SK-N-SH (cell line): ENCODE data around the gene SUSD3. TPM values are rescaled to one million over a fixed set of nuclear protein-coding genes. Genes with fewer than 3 reads are reported as not detected.

Experiments used
- CTCF ChIA-PET: fragments of 300-600, 350-600 bp; formaldehyde crosslinking; extraction: SDS; loops from one replicate; lab custom pipeline; 2021; lab: Yijun Ruan, JAX
- POLR2A ChIA-PET: fragments of 350-600 bp; sonication (Branson Sonifier 250); formaldehyde crosslinking; extraction: SDS; loops from one replicate; lab custom pipeline; 2020; ENCODE audit warnings: antibody characterized with exemption, inconsistent platforms; lab: Yijun Ruan, JAX
- DNase-seq: peaks from one replicate; pipeline ENCODE4 v3.0.0; 2012
- H2AFZ ChIP-seq: fragments of 200-600 bp; sonication (generic); 2 replicates; pipeline ENCODE4 v1.8.1; 2016; ENCODE audit warnings: antibody characterized with exemption, mild to moderate bottlenecking, low read depth
- H3F3A ChIP-seq: fragments of 200-600 bp; sonication (generic); replicated peaks from 2 replicates; pipeline ENCODE3; 2016; ENCODE audit warnings: antibody characterized with exemption, mild to moderate bottlenecking; ENCODE audit not compliant: insufficient read depth
- H3K27ac ChIP-seq, 2 experiments: fragments of 200-500 bp in 1 of 2; fragments of 200-600 bp in 1 of 2; sonication (Bioruptor generic) in 1 of 2; sonication (generic), shearing (Covaris generic) in 1 of 2; 2 replicates each; pipeline versions ENCODE4 v1.5.1 to v1.6.1; 2014 to 2016; ENCODE audit warnings: low read depth in 2 of 2, inconsistent platforms in 1 of 2, low read length in 1 of 2, mild to moderate bottlenecking in 1 of 2, mixed read lengths in 1 of 2
- H3K27me3 ChIP-seq: fragments of 200-600 bp; sonication (generic), shearing (Covaris generic); 2 replicates; pipeline ENCODE4 v1.6.1; 2016; ENCODE audit warnings: mixed run types; ENCODE audit not compliant: insufficient read depth
- H3K36me3 ChIP-seq, 2 experiments: fragments of 200-500 bp in 1 of 2; fragments of 200-600 bp in 1 of 2; sonication (Bioruptor generic) in 1 of 2; sonication (generic) in 1 of 2; replicated peaks in 1 of 2; 2 replicates each; pipeline versions ENCODE3 to v1.5.1; 2014 to 2016; ENCODE audit warnings: low read length in 1 of 2, mild to moderate bottlenecking in 1 of 2; ENCODE audit not compliant: insufficient read depth in 2 of 2, control insufficient read depth in 1 of 2
- H3K4me1 ChIP-seq, 2 experiments: fragments of 200-500 bp in 1 of 2; fragments of 200-600 bp in 1 of 2; sonication (Bioruptor generic) in 1 of 2; sonication (generic), shearing (Covaris generic) in 1 of 2; 2 replicates each; pipeline versions ENCODE4 v1.5.1 to v1.6.1; 2014 to 2016; ENCODE audit warnings: low read depth in 1 of 2, low read length in 1 of 2, mixed run types in 1 of 2; ENCODE audit not compliant: insufficient read depth in 2 of 2, control insufficient read depth in 1 of 2
- H3K4me2 ChIP-seq: fragments of 200-600 bp; sonication (generic), shearing (Covaris generic); 2 replicates; pipeline ENCODE4 v1.6.1; 2017; ENCODE audit warnings: mixed run types
- H3K4me3 ChIP-seq, 2 experiments: fragments of 200-500 bp in 1 of 2; fragments of 200-600 bp in 1 of 2; sonication (Bioruptor generic) in 1 of 2; sonication (generic), shearing (Covaris generic) in 1 of 2; 2 replicates each; pipeline versions ENCODE4 v1.5.1 to v1.8.1; 2014 to 2016; ENCODE audit warnings: low read depth in 2 of 2, inconsistent platforms in 1 of 2, low read length in 1 of 2, mild to moderate bottlenecking in 1 of 2, mixed read lengths in 1 of 2, moderate library complexity in 1 of 2
- H3K79me2 ChIP-seq: fragments of 200-600 bp; sonication (generic); 2 replicates; pipeline ENCODE4 v1.8.1; 2017; ENCODE audit warnings: mild to moderate bottlenecking; ENCODE audit not compliant: insufficient read depth
- H3K9ac ChIP-seq: fragments of 200-600 bp; sonication (generic); 2 replicates; pipeline ENCODE4 v1.6.1; 2017; ENCODE audit warnings: mixed run types
- H3K9me2 ChIP-seq: fragments of 200-600 bp; sonication (generic); 2 replicates; pipeline ENCODE4 v1.6.1; 2017; ENCODE audit warnings: mixed run types
- H3K9me3 ChIP-seq: fragments of 200-600 bp; sonication (generic); 2 replicates; pipeline ENCODE4 v1.6.1; 2017; ENCODE audit warnings: mixed run types, mild to moderate bottlenecking, moderate library complexity
- H4K20me1 ChIP-seq: fragments of 200-600 bp; sonication (generic); 2 replicates; pipeline ENCODE4 v1.6.1; 2017; ENCODE audit warnings: mild to moderate bottlenecking, mixed run types; ENCODE audit not compliant: insufficient read depth
- CHD2 ChIP-seq: fragments of 150-350 bp; IDR thresholded peaks from 2 replicates; pipeline ENCODE4 v1.6.1; 2018; ENCODE audit warnings: low read length; ENCODE audit not compliant: partially characterized antibody
- EP300 ChIP-seq, 2 experiments: IDR thresholded peaks; 2 replicates each; pipeline versions ENCODE4 v1.4.0 to v1.6.1; 2012; ENCODE audit warnings: borderline replicate concordance in 1 of 2, low read depth in 1 of 2, low read length in 1 of 2
- FOXJ3 ChIP-seq: sonication (generic); formaldehyde crosslinking; IDR thresholded peaks from 2 replicates; pipeline ENCODE4 v1.5.1; 2020; ENCODE audit warnings: mild to moderate bottlenecking, missing genetic modification reagents
- FOXM1 ChIP-seq: IDR thresholded peaks from 2 replicates; pipeline ENCODE4 v1.4.0; 2012; ENCODE audit warnings: low read depth, mild to moderate bottlenecking
- GATA2 ChIP-seq: sonication (generic); formaldehyde crosslinking; IDR thresholded peaks from 2 replicates; pipeline ENCODE4 v1.5.0; 2020; ENCODE audit warnings: mild to moderate bottlenecking, missing genetic modification reagents
- MAX ChIP-seq: IDR thresholded peaks from 2 replicates; pipeline ENCODE4 v1.4.0; 2012; ENCODE audit warnings: low read depth
- MXI1 ChIP-seq: IDR thresholded peaks from 2 replicates; pipeline ENCODE4 v1.6.1; 2012; ENCODE audit warnings: mild to moderate bottlenecking, low read depth, low read length, improper control_type of control experiment
- SIN3A ChIP-seq: IDR thresholded peaks from 2 replicates; pipeline ENCODE4 v1.6.1; 2012; ENCODE audit warnings: low read depth, mild to moderate bottlenecking, low read length, moderate library complexity, borderline replicate concordance
- TCF12 ChIP-seq: IDR thresholded peaks from 2 replicates; pipeline ENCODE4 v1.4.0; 2012
- YY1 ChIP-seq: IDR thresholded peaks from 2 replicates; pipeline ENCODE4 v1.4.0; 2012; ENCODE audit warnings: low read depth, mild to moderate bottlenecking
- WGBS: methylation state at CpG from one replicate; pipeline ENCODE4 v1.1.6; 2017; ENCODE audit warnings: low lambda C conversion rate; 5-methylcytosine and 5-hydroxymethylcytosine counted together
- polyA plus RNA-seq, 3 experiments: library from polyadenylated mRNA; depleted of rRNA; stranded (reverse); fragments of >200 nt; gene quantifications; 2 replicates each; pipeline ENCODE4 v1.2.3, GENCODE V29; 2012
- TF ChIP-seq, protein P1 (sequence below): IDR thresholded peaks from 2 replicates; pipeline ENCODE4; 2012
- TF ChIP-seq, protein P2 (sequence below): fragments of 150-350 bp; IDR thresholded peaks from 2 replicates; pipeline ENCODE4 v1.6.1; 2016; ENCODE audit warnings: mild to moderate bottlenecking, low read depth, low read length

The SUSD3 gene
- polyA plus RNA-seq, 1 of the 3 experiments (the other 2 are of a cell fraction): 0.49 TPM

DNA sequence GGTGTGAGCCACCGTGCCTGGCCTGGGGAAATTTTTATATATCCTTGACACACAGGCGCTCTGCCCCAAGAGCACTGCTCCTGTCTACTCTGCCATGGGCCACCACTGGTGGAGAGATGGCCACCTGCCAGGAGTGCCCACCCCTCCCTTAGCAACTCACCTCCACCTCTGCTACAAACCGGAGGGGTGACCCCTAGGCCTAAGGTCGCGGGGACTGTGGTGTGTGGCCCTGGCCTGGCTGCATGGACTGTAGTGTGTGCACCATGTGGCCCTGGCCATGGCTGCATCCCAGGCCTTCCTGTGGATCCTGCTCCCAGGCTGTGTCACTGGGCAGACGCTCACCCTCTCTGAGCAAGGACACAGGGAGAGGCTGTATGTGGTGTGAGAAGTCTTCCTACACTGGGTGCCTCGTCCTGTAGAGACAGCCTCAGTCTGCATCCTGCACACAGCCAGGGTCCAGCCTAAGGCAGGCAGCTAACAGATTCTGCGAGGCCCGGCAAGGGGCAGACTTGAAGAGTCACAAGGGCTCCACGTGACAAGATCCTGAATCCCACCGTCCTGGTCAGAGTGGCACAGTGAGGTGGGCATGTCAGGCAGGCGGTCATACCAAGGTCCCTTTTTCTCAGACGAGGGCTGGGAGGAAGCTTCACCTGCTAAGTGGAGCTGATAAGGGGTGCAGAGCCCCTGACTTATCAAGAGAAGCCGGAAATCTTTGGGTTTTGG is 65.2 kb downstream of the SUSD3 start:
- no peak overlapping the region for H3K27ac ChIP-seq
- ChIA-PET POLR2A (no interaction called here), CTCF (interaction anchor here (0.8 to 1.6 kb wide), 2 partner anchors 14 to 15 kb away, joined by 3 to 5 read pairs; no protein-coding TSS in a partner anchor)
- H3K4me3 ChIP-seq: no peak overlapping the region
- H3K9ac ChIP-seq: no peak overlapping the region
- H2AFZ ChIP-seq: no peak overlapping the region
- H3K36me3 ChIP-seq: peaks cover 0 to 7% of the 10 kb centered on the region in 2 experiments
- 77% methylated on average over 5 of the region's 14 CpGs for WGBS
- peaks cover 0 to 35% of the 10 kb centered on the region in 2 experiments; a peak in 2 of 4 replicates for H3K4me1 ChIP-seq
- H3K9me3 ChIP-seq: no peaks in the 10 kb centered on the region
- no peaks in the 10 kb centered on the region for H3K27me3 ChIP-seq
- H3F3A ChIP-seq: no peaks in the 10 kb centered on the region
- no peaks in the 10 kb centered on the region for H4K20me1 ChIP-seq
- no peak overlapping the region for H3K4me2 ChIP-seq
- H3K9me2 ChIP-seq: no peaks in the 10 kb centered on the region
- DNase-seq: peak; percentile 9
- H3K79me2 ChIP-seq: no peaks in the 10 kb centered on the region
- TF ChIP-seq, protein P1, sequence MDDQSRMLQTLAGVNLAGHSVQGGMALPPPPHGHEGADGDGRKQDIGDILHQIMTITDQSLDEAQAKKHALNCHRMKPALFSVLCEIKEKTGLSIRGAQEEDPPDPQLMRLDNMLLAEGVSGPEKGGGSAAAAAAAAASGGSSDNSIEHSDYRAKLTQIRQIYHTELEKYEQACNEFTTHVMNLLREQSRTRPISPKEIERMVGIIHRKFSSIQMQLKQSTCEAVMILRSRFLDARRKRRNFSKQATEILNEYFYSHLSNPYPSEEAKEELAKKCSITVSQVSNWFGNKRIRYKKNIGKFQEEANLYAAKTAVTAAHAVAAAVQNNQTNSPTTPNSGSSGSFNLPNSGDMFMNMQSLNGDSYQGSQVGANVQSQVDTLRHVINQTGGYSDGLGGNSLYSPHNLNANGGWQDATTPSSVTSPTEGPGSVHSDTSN: no peak
- no peak for TF ChIP-seq FOXM1
- TF ChIP-seq, protein P2, sequence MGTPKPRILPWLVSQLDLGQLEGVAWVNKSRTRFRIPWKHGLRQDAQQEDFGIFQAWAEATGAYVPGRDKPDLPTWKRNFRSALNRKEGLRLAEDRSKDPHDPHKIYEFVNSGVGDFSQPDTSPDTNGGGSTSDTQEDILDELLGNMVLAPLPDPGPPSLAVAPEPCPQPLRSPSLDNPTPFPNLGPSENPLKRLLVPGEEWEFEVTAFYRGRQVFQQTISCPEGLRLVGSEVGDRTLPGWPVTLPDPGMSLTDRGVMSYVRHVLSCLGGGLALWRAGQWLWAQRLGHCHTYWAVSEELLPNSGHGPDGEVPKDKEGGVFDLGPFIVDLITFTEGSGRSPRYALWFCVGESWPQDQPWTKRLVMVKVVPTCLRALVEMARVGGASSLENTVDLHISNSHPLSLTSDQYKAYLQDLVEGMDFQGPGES: no peak

DNA sequence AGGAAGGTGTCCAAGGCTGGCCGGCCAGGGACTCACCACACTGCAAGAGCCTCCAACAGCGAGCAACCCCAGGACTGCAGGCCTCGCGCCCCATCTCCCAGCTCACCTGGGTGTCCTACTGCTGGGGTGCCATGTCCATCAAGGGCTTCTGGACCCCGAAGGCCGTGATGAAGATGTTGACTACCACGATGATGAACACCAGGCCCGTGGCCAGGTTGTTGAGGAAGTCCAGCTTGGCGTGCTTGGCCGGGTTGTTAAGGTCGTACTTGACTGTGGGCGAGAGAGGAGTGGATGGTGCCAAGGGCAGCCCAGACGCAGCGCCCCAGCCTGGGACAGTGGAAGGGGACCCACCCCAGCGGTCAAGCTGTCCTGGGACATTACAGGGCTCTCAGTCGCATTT is 66.3 kb downstream of the SUSD3 start:
- Histone ChIP-seq H3K36me3 (peaks cover 0 to 7% of the 10 kb centered on the region in 2 experiments), H4K20me1 (0 out of 2 replicates have a peak, but pooled peaks cover 6% of the 10 kb centered on the region), H3K27me3 (no peaks in the 10 kb centered on the region), H3K9ac (no peak overlapping the region), H3F3A (no peaks in the 10 kb centered on the region), H3K9me2 (no peaks in the 10 kb centered on the region), H3K27ac (no peak overlapping the region), H3K4me1 (peaks cover 0 to 39% of the 10 kb centered on the region in 2 experiments; a peak in 1 of 4 replicates), H3K4me2 (no peak overlapping the region), H2AFZ (no peak overlapping the region), H3K79me2 (no peaks in the 10 kb centered on the region)
- POLR2A ChIA-PET: no interaction called here
- CTCF ChIA-PET: interaction anchor here (0.8 to 2.3 kb wide), 2 partner anchors 16 to 121 kb away, joined by 3 to 5 read pairs; no protein-coding TSS in a partner anchor
- DNase-seq: no peak
- WGBS: 98% methylated on average over 9 of the region's 16 CpGs
- no peak for TF ChIP-seq TCF12
- no peak for TF ChIP-seq SIN3A
- TF ChIP-seq CHD2: no peak
- no peak for TF ChIP-seq GATA2 (CRISPR knock-in tag)
- no peak for TF ChIP-seq MAX
- TF ChIP-seq YY1: no peak
- no peak for TF ChIP-seq EP300 (IDR thresholded peaks at IDR 0.05; ENCODE audit: borderline replicate concordance in 1 of 2, low read depth in 1 of 2, low read length in 1 of 2)
- no peak for TF ChIP-seq MXI1
- TF ChIP-seq, protein P2: no peak
- TF ChIP-seq FOXJ3 (CRISPR knock-in tag): no peak
- TF ChIP-seq, all 33 proteins: peak for 0
- Histone ChIP-seq H3K9me3 (no peaks in the 10 kb centered on the region), H3K4me3 (no peak overlapping the region)
